ENCODE results near the gene ACAP3.

- no peak for TF ChIP-seq CTCF (IDR thresholded peaks at IDR 0.05; ENCODE audit: low read depth, low read length, poor library complexity, severe bottlenecking)
- TF ChIP-seq EZH2phosphoT487 (IDR thresholded peaks at IDR 0.05; ENCODE audit: borderline replicate concordance, low read length) = no peak
Measured at GRCh38 chr1:1244192-1244811, 63.4 kb downstream of the ACAP3 start.

Measured in DOHH2 (cell line).